HG03095 (cell line): Measurements from ENCODE around the gene FAM13C.

Experiments
- ATAC-seq: cut with Tn5 transposase; IDR thresholded peaks from one replicate; pipeline ENCODE4 v1.9.1; 2021; ENCODE audit warnings: moderate library complexity; ENCODE audit not compliant: unreplicated experiment

The FAM13C gene

GRCh38 chr10:59320355-59320754 lies 42.0 kb downstream of the FAM13C start:
- no peak for ATAC-seq

- ATAC-seq = no peak
Measured at GRCh38 chr10:59319854-59320253, 42.5 kb downstream of the FAM13C start.

- no peak for ATAC-seq
Measured at GRCh38 chr10:59317066-59317465, 45.3 kb downstream of the FAM13C start.

- ATAC-seq = no peak
Measured at GRCh38 chr10:59315465-59315864, 46.9 kb downstream of the FAM13C start.

DNA sequence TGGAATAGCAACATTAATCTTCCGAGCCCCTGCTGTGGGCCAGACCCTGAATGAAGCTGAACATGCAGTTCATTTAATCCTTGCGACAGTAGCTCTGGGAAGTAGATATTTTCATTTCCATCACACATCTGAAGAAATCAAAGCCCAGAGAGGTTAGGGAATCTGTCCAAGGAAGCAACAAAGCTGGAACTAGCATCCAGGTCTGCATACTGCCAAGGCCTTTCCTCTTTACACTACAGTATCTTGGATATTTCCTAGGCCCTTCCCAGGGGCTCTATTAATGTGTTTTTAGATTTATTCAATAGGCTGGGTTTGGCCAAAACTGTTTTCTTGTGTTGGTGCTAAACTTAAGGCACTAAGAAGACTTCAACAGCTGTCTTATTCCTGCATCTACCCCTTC lies 48.1 kb downstream of the FAM13C start:
- ATAC-seq = no peak

DNA sequence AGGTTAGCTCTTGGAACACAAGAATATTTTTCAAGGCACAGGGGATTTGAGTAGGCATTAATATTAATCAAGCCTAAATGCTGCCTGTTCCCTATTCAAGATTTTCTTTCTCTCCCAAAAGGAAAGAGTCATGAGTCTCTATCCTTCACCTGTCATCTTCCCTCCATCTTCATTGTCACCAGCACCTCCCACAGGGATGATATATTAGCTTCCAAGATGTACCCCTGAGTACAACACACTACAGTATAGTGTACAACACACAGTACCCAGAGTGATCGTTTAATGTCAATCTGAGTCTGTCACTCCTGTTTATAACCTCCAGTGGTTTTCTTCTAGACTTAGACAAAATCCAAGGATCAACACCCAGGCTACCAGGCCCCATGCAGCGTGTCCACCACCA lies 50.1 kb downstream of the FAM13C start:
- no peak for ATAC-seq

DNA sequence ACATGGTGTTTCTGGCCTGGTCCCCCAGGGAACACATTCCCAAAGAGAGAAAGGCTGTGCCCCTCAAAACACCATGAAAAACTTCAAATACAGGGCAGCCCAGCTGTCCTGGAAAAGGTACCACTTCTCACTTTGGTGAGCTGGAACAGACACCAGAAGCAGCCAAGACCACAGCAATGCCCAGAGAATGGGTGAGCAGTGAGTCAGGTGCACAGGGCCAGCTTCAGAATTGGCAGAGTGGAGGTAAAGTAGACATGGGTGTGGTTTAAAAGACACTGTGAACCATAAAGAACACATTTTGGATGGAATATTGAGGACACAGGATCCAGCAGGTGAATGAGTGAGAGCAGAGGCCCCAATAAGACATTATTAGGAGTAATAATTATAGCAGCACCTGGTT lies 51.3 kb downstream of the FAM13C start:
- ATAC-seq = no peak

- ATAC-seq = no peak
Measured at GRCh38 chr10:59310324-59310914, 51.9 kb downstream of the FAM13C start.

DNA sequence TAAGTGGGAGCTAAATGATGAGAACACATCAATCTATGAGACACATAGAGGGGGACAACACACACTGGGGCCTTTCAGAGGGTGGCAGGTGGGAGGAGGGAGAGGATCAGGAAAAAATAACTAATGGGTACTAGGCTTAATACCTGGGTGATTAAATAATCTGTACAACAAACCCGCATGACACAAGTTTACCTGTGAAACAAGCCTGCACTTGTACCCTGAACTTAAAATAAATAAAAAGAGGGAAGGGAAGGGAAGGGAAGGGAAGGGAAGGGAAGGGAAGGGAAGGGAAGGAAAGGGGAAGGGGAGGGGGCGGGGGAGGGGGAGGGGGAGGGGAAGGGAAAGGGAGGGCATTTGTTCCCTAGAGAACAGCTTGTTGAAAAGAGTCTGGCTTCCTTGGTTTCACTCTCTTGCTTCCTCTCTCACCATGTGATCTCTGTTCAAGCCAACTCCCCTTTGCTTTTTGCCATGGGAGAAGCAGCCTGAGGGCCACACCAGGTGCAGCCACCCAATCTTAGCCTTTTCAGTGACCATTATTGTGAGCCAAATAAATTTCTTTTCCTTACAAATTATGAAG lies 57.7 kb downstream of the FAM13C start:
- no peak for ATAC-seq

GRCh38 chr10:59303018-59303417 lies 59.3 kb downstream of the FAM13C start:
- no peak for ATAC-seq

- ATAC-seq = no peak
Measured at GRCh38 chr10:59302381-59302780, 60.0 kb downstream of the FAM13C start.

GRCh38 chr10:59301067-59301754 lies 61.1 kb downstream of the FAM13C start:
- ATAC-seq = no peak

- no peak for ATAC-seq
Measured at GRCh38 chr10:59300386-59300785, 62.0 kb downstream of the FAM13C start.

- ATAC-seq = no peak
Measured at GRCh38 chr10:59299933-59300332, 62.4 kb downstream of the FAM13C start.

GRCh38 chr10:59290448-59290847 lies 71.9 kb downstream of the FAM13C start:
- ATAC-seq = no peak

GRCh38 chr10:59289853-59290252 lies 72.5 kb downstream of the FAM13C start:
- ATAC-seq = no peak

- ATAC-seq = no peak
Measured at GRCh38 chr10:59287587-59288255, 74.6 kb downstream of the FAM13C start.

DNA sequence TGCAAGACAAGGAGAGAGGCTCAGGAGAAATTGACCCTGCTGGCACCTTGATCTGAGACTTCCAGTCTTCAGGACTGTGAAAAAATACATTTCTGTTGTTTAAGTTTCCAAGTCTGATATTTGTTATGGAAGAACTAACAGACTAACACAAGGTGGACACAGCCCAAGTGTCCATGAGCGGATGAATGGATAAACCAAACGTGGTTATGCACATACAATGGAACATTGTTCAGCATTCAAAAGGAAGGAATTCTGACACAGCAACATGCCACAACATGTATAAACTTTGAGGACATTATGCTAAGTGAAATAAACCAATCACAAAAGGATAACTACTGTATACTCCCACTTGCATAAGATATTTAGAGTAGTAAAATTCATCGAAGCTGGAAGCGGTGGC lies 76.5 kb downstream of the FAM13C start:
- no peak for ATAC-seq

DNA sequence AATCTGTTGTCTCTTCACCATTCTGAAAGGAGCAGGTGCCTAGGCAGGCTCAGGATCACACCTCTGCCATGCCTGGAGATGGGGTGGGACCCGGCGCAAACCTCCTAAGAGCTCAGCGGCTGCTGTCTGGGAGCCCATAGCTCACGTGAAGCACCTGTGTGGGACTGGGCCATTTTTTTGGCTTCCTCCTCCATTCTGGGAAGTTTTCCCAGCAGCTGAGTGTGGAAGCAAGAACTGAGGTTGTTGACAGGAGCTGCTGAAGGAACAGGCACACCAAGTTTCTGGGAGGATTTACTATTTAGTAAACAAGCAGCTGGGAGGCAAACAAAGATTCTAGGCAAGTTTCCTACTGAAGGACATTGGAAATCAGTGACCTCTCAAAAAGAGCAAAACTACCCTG lies 77.3 kb downstream of the FAM13C start:
- no peak for ATAC-seq

GRCh38 chr10:59284118-59284975 lies 78.0 kb downstream of the FAM13C start:
- ATAC-seq = no peak

GRCh38 chr10:59283456-59284091 lies 78.8 kb downstream of the FAM13C start:
- ATAC-seq = no peak
